GM18858 (cell line): ENCODE results near the gene SIAH3.

Experiments
- ATAC-seq: cut with Tn5 transposase; IDR thresholded peaks from one replicate; pipeline ENCODE4 v1.9.1; 2021; ENCODE audit not compliant: unreplicated experiment

The SIAH3 gene

GRCh38 chr13:45825387-45825650, 26.2 kb downstream of the SIAH3 start:
- no peak for ATAC-seq

GRCh38 chr13:45823583-45823982, 28.0 kb downstream of the SIAH3 start:
- ATAC-seq = no peak

- ATAC-seq = no peak
Measured at GRCh38 chr13:45821811-45822210, 29.7 kb downstream of the SIAH3 start.

- no peak for ATAC-seq
Measured at GRCh38 chr13:45820106-45820838, 31.3 kb downstream of the SIAH3 start.

GRCh38 chr13:45817833-45818232, 33.7 kb downstream of the SIAH3 start:
- ATAC-seq = no peak

GRCh38 chr13:45816427-45816826, 35.1 kb downstream of the SIAH3 start:
- no peak for ATAC-seq

GRCh38 chr13:45812695-45813372, 38.7 kb downstream of the SIAH3 start:
- no peak for ATAC-seq

GRCh38 chr13:45811891-45812694, 39.5 kb downstream of the SIAH3 start:
- no peak for ATAC-seq

- ATAC-seq = no peak
Measured at GRCh38 chr13:45809801-45810394, 41.7 kb downstream of the SIAH3 start.

- no peak for ATAC-seq
Measured at GRCh38 chr13:45808925-45809324, 42.6 kb downstream of the SIAH3 start.

- no peak for ATAC-seq
Measured at GRCh38 chr13:45807520-45808099, 43.9 kb downstream of the SIAH3 start.

GRCh38 chr13:45800485-45800884, 51.1 kb downstream of the SIAH3 start:
- no peak for ATAC-seq

- no peak for ATAC-seq
Measured at GRCh38 chr13:45799451-45799850, 52.1 kb downstream of the SIAH3 start.

GRCh38 chr13:45798851-45799250, 52.7 kb downstream of the SIAH3 start:
- no peak for ATAC-seq

GRCh38 chr13:45796426-45797235, 54.9 kb downstream of the SIAH3 start:
- no peak for ATAC-seq

- ATAC-seq = no peak
Measured at GRCh38 chr13:45792827-45793303, 58.7 kb downstream of the SIAH3 start.

GRCh38 chr13:45788011-45788410, 63.5 kb downstream of the SIAH3 start:
- no peak for ATAC-seq

- ATAC-seq = no peak
Measured at GRCh38 chr13:45787346-45787745, 64.2 kb downstream of the SIAH3 start.

- ATAC-seq = no peak
Measured at GRCh38 chr13:45786293-45786920, 65.1 kb downstream of the SIAH3 start.
